ENCODE data around the gene SERPINA10.
"Not testable (repeated sequence)": the region's sequence is repeated elsewhere in the genome, so short reads cannot be mapped to it uniquely, and the experiment has no call there.

The SERPINA10 gene

DNA sequence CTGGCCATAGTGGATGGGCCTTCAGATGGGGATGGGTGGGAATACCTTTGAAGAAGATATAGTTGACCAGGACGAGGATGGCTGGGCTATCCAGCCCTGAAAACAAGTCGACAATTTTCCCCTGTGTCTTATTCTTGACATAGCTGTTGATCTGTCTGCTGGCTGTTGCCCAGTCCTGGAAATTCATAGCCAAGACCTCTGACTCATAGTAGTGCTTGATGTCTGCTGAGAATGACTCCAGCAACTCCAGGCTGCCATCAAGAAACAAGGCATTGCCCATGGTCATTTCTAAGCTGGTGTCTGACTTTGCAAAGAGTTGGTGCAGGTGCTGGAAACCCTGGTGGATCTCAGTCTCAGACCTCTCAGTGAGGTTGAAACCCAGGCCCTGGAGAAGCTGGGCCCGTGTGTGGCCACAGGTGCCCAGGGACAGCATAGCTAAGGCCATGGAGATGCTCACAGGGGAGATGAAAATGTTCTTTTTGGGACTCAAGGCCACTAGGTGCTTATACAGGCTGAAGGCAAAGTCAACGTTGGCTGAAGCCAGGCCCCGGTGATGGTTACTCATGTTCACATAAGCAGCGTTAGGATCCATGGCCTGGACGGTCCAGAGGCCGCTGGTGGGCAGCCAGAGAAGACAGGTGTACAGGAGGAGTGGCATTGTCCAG, 21.1 kb upstream of the SERPINA10 start:
- no peak for ATAC-seq

DNA sequence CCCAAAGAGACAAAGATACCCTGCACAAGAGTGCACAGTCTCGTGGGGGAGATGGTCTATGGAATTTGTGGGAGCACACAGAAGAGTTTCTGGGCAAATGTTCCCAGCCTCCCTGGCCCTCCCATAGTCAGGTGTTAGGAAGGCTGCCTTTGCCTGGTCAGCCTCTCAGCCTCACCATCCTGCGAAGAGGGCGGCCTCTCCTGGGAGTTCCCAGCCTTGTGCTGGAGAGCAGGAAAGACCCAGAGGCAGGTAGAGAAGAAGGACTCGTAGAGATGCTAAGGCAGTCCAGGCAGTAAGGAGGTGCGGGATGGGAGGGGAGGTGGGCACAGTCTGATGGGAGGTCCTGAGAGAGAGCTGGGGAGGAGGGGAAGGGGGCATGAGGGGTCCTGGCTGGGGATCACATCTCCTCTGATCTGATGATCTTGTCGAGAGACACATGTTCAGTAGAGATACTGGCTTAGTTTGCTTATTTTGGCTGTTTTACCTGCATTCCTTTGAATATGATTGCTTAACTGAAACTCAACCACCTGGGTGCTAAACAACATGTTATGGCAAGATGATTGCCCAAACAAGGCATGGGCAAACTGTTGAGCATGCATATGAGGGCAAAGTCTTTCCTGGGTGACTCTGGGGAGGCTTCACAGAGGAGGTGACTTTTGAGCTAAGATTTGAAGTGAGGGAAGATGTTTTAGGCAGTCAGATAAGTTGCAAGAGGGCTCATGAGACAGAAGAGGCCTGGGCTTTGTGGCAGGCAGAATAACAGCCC, 19.6 kb upstream of the SERPINA10 start:
- ATAC-seq = no peak

DNA sequence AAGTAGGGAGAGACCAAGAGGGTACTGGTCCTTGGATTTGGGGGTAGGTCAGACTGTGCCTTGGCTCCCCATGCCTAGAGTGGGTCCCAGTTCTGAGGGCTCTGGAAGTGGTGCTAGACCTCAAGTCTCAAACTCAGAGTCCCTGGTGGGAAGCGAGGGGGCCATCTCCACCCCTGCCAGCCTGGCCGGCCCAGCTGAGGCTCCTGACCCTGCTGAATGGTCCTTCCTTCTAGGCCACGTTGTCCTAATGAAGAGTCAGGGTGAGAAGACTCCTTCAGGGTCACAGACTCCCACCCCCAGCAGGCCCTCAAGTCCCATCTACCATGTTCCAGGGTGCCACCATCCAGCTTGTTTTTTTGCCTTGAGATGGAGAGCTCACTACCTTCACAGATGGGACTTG, 17.2 kb upstream of the SERPINA10 start:
- ATAC-seq = no peak

DNA sequence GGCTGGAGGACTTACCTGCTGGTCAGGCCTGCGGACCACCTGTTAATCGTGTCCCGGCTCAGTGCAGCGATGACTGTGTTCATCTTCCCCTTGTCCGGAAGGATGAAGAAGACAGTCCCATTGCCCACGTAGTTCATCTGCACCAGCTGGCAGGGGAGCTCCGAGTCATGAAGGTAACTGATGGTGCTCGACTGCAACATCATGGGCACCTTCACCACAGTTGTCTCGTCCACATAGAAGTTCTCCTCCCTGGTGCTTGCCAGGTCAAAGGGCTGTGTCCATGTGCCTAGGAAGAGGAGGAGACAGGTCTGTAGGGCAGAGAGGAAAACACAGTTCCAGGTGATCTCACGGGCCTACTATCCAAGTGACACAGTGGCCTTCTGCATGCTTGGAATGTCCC, 16.7 kb upstream of the SERPINA10 start:
- ATAC-seq = no peak

DNA sequence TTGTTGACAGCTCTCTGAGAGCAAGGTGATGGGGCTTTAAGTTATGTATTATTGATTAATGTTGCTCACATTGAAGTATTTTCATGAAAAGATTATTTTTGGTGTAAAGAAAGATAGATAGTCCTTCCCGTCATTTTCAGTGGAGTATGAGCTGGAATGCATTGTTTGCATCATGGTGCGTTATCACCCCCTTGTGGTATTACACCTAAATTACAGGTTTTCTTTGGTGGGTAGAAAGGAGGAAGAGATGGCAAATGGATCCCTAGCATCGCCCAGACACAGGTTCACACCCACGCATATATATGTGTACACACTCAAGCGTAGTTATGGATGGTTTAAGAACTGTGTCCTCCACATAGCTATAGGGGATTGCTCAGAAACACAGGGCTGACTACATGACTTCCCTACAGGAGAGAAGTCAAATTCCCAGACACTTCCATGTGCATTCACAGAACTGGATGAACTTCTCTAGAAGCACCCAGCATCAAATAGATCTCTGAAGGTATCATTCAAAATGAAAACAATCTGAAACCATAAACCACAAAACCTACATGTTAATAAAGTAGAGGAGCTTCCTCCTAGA, 14.4 kb upstream of the SERPINA10 start:
- no peak for ATAC-seq

DNA sequence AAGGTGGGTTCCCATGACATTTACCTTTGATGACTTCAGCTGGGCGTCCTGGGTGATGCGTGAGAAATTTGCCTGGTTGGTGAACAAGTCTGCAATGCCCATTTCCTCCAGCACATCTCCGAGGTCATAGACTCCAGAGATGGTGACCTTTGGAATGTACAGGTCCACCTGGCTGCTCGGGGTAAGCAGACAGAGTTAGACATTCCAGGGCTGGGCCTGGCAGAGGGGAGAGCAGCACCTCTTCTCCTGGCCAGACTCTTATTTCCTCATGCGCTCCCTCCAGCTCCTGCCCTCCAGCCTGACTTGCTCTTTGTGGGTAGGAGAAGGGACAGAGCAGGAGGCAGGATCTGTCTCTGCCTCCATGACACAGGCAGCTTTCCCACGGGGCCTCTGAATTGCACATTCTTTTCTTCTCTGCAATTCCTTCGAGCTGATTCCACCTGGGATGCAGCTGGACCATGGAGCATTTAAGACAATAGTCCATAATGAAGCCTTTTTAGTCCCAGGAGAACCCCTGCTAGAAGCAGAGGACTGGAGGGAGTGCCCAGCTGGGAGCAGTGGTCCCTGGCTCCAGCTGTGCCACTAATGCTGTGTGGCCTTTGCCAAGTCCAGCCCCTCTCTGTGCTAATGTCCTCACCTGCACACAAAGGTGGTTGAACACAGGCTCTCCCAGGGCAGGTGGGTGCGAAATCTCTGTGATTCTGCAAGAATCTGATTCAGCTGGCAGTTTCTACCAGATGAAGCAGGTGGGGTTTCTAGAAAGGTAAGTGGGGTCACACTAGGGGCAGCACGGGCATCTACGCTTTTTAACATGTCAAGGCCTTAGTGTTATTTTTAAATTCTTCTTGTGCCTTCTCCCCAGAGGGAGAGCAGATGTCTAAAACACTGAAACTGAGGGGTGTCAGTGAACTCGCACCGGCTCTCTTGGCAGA, 13.2 kb upstream of the SERPINA10 start:
- ATAC-seq = no peak

DNA sequence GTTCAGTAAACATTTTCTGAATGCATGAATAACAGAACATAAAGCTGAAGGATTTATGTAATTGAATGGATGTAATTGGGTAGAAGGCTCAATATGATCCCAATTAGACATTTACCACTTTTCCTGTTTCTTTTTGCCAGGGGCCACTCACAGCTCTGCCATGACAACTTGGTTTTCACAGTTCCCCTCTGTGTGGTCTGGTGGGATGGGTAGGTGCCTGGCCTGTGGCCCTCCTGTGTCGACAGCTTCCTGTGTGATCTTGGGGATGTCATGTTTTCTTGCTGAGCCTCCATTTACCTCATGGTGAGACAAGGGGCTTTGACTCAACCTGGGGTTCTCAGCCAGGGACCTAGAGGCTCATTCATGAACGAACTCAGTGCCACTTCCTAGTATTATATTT, 12.6 kb upstream of the SERPINA10 start:
- no peak for ATAC-seq

DNA sequence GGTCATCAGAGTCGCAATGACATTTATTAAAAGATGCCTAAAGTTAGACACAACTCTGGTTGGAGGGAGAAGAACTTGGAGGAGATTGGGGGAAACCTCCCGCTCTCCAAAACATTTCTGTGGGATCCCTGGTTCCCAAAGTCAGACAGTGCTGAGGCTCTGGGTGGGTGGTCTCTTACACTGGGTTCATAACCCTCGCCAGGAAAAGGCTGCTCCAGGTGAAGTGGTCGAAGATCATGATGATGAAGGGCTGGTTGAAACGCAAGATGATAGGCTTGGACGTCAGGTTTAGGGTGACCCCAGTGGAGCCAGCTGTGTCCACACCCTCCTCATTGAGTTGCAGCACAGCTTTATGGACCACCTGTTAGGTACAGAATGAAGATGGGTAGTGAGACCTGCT, 11.2 kb upstream of the SERPINA10 start:
- no peak for ATAC-seq

DNA sequence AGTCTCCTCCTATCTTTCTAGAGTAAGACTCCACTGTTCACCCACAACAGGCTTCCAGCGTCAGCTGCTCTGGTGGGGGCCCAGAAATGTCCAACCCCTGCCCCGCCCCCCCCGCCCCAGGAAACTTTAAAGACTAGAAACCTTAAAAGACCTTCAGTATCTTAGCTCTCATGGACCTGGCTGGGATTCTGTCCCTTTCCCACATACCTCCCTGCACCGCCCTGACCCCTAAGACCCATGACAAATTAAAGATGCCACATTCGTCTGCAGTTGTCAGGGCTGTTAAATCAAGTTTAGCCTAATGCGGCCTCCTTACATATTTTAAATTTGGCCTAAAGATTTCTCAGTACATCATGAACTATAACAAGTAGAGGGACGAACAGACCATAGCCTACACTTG, 10.0 kb upstream of the SERPINA10 start:
- ATAC-seq = no peak

DNA sequence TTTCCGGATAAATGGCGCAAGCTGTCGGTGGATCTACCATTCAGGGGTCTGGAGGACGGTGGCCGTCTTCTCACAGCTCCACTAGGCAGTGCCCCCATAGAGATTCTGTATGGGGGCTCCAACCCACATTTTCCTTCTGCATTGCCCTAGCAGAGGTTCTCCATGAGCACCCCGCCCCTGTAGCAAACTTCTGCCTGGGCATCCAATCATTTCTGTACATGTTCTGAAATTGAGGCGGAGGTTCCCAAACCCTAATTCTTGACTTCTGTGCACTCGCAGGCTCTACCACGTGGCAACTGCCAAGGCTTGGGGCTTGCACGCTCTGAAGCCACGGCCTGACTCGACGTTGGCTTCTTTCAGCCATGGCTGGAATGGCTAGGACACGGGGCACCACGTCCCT, 5.1 kb upstream of the SERPINA10 start:
- ATAC-seq = no peak

DNA sequence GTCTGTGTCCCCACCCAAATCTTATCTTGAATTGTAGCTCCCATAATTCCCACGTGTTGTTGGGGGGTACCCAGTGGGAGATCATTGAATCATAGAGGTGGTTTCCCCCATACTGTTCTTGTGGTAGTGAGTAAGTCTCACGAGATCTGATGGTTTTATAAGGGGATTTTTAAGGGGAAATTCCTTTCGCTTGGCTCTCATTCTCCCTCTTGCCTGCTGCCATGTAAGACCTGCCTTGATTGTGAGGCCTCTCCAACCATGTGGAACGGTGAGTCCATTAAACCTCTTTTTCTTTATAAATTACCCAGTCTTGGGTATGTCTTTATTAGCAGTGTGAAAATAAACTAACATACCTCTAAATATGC, 3.1 kb upstream of the SERPINA10 start:
- not testable (repeated sequence) for ATAC-seq

DNA sequence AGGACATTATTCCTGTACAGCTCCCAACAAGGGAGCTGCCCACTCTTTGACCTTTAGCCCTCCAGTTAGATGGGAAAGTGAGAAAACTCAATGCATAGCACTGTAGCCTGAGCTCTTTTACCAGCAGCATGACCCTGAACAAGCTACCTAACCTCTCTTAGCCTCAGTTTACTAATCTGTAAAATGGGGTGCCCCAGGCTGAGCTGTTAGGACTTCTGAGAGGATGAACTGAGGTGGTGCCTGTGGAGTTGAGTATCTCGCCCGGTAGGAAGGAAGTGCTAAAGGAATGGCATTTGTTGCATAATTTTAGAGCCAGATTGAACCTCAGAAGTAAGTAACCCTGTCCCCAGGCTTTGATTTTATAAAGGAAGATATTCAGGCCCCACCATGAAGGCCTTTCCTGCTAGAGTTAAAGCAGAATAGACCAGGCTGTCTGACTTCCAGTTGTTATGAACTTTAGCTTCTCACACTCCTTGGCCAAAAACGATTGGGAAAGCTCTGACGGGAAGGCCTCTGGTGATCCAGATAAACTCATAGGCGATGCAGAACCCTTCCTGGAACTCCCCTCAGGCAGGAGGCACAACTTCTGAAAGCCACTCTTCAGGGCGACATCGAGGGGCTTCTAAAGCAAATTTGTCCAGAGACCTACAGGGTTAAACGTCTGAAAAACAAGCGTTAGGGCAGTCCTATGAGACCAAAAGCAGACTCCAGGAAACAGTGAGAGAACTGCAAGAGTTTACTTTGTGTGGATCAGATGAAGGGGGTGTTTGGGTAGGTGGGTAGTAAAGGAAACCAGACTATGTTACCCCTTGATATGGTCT, 2.5 kb upstream of the SERPINA10 start:
- ATAC-seq = no peak

DNA sequence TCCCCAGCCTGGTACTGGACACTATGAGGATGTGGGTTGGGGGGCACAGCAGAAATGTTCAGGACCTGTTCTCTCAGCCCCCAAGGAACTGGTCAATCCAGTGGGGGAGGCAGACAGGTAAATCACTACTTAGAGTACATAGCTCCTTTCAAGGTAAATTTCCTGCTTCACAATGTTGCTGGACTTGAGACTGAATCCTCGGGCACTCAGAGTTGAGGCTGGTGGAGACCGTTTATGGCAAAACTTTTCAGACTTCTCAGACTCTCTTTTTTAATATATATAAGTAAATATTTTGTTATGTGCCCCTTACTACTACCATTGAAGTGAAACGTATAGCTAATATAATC, 483 bp upstream of the SERPINA10 start:
- ATAC-seq = no peak

DNA sequence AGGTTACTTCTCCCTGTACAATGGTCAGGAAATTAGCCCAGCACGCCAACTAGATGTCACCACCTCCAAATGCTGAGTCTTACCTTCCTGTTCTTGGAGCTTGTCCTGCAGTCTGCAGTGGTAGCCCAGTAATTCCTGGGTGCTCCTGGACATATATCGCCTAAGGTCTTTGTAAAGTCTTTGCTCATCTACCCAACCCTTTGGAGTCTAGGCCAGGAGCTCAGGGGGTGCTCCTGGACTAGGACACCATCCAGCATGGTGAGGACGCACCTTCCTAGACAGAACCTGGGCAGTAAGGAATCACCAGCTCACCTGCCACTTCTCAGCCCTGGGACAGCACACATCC, 569 bp downstream of the SERPINA10 start:
- no peak for ATAC-seq

DNA sequence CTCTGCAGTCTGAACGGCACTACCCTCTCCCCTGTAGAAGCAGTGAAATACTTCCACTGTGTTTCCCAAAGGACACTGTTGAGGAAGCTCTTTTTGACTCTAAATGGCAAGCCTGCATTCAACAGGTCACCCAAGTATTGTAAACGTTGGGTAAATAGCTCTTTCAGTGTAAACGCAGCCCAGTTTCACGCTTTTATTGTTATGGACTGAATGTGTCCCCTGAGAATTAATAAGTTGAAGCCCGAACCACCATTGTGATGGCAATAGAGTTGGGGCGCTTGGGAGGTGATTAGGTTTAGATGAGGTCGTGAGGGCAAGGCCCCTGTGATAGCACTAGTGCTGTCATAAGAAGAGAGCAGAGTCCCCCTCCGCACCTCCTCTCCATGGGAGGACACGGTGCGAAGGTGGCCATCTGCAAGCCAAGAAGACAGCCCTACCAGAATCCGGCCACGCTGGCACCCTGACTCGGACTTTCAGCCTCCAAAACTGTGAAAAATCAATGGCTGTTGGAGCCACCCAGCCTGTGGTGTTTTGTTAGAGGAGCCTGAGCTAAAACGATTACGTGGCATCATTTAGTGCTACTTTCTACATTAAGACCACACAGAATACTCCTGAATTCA, 1.1 kb downstream of the SERPINA10 start:
- no peak for ATAC-seq

DNA sequence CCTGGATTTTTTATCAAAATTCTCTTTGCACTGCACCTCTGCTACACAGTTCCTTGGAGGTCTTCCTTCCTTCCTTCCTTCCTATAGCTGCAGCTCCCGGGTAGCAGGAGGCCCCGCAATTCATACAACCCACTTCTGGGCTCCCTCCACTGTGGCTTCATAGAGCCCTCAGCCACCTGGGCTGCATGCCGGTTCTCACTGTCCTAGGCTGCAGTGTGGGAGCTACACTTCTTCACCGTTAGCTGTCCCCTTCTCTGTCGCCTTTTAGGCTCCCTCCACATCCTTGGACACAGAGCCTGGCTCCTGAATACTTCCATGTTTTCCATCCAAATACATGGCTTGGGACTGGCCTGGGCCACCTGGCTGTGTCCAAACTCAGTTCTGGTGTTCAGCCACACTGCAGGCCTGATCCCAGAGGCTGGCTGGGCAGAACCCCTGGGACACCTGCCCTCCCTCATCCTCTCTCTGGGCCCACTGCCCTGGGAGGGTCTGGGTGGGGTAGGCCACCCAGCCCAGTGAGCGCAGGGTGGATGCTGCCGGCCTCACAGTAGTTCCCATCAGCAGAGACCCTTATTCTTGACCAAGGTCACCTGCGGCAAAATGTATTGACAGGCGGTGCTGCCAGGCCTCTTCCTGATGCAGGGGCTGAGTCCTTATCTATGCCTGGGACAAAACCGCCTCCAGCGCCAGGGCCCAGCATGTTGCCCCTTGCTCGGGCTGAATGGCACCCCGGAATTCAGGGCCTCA, 1.7 kb downstream of the SERPINA10 start:
- no peak for ATAC-seq

DNA sequence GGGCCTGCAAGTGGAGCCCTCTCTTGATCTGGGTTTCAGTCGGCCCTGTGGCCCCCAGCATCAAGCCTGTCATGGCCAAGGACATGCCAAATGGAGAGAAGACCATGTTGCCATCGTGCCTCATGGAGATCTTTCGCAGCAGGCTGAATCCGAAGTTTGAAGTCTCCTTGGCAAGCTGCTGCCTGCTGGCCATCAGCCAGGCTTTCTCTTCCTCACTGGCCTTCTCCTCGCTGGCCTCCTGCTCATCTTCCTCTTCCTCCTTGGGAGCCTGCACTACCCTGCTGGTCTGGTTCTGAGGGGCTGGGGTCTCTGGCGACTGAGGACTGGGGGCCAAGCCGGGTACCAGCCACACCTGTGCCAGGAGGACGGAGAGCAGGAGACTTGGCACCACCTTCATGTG, 2.9 kb downstream of the SERPINA10 start:
- ATAC-seq = no peak

DNA sequence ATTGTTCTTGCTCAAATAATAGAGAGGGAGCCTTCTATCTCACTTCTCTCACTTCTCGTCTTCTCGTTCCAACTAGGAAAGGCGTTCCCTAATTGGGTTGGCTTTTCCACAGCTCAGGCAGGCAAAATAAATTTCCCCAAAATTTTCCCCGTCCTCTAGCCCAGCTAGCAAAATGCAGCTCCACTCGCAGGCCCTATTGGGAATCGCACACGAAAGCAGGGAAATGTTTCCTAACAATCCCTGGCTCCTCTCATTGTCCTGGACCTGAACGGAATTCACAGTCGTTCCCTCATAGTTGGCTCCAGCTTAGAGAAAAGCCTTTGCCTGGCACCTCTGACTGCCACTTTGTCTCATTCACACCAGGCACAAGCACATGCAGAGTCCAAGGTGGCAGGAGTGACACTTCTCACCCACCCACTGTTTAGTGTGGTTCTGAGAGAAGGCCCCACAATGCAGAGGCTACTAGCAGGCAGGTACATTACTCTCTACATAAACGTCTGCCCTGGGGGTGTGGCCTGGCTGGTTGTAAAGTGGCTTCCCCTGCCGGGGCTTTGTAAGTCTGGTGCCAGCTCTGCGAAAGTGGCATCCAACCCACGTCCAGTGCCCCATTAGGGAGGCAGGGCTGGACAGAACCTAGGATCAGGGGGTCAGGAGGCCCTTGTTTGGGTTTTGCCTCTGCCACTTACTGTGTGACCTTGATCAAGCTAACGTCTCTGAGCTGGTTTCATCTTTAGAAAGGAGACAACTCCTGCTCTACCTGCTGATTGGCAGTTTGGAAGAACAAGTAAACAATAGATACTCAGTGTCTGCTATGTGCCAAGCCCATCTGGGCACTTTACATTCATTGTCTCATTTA, 4.2 kb downstream of the SERPINA10 start:
- no peak for ATAC-seq

DNA sequence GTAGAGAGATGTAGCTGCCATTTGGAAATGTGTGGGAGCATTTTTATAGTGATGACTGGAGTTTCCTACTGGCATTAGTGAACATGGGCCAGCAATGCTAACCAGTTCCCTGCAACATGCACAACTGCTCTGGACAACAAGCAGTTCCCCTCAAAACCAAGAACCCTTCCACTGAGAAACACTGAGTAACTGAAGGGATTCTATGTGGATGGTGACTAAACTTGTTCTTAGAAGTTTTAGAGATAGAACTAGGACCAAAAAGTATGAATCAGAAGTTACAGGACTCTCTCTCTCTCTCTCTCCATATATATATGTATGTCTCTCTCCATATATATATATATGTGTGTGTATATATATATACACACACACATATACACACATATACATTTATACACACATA, 7.9 kb downstream of the SERPINA10 start:
- ATAC-seq = no peak

DNA sequence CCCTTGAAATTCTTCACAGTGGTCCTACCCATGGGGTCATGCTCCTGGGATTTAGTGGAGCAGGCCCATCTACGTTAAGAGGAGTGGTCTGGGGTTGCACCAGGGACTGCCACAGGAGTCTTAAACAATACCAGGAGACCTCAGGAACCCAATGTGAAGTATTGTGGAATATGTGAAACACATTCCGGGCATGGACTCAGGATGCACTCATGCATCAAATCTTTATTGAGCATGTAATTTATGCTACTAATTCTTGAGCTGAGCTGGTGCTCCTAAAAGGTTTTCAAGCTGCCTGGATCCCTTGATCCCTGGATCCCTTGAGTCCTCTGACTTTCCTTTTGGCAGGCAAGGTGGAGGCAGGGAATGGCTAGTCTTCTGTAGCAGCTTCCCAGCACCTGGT, 8.8 kb downstream of the SERPINA10 start:
- ATAC-seq = no peak

Measured in activated CD4-positive, CD25-positive, alpha-beta regulatory T cell treated with anti-CD3 and anti-CD28 coated beads, Interleukin-2, amount 50 U/mL, for 24 hours (primary cell).